Thyroid gland (tissue), 4 donors: ENCODE results near the gene HEPACAM2. TPM values are rescaled to one million over a fixed set of nuclear protein-coding genes. Genes with fewer than 3 reads are reported as not detected.

Experiments used
- DNase-seq, 2 donors: peaks; one replicate each; pipeline ENCODE4 v3.0.0-alpha.2; 2019
- H3K27ac ChIP-seq, 3 donors: fragments of 200-600 bp; sonication (generic); 1 replicate in 2 of 3; 2 replicates in 1 of 3; pipeline ENCODE4 v1.5.1; 2016 to 2019; ENCODE audit warnings: mild to moderate bottlenecking in 1 of 3, moderate library complexity in 1 of 3
- H3K27me3 ChIP-seq: fragments of 200-600 bp; sonication (generic); one replicate; pipeline ENCODE4 v1.5.1; 2019
- H3K36me3 ChIP-seq, 2 donors: fragments of 200-600 bp; sonication (generic); one replicate each; pipeline ENCODE4 v1.5.1; 2016 to 2019
- H3K4me1 ChIP-seq, 2 donors: fragments of 200-600 bp; sonication (generic); one replicate each; pipeline ENCODE4 v1.5.1; 2017 to 2019
- H3K4me3 ChIP-seq, 3 donors: fragments of 200-600 bp; sonication (generic); replicated peaks in 1 of 3; 1 replicate in 2 of 3; 2 replicates in 1 of 3; pipeline ENCODE4 v1.5.1; 2016; ENCODE audit warnings: mild to moderate bottlenecking in 1 of 3
- H3K9me3 ChIP-seq: fragments of 200-600 bp; sonication (generic); one replicate; pipeline ENCODE4 v1.5.1; 2017
- POLR2A ChIP-seq, 2 donors: fragments of 450-650 bp; IDR thresholded peaks; one replicate each; pipeline ENCODE4 v1.6.1; 2017; ENCODE audit warnings: antibody characterized with exemption in 2 of 2, mild to moderate bottlenecking in 2 of 2, moderate library complexity in 1 of 2
- WGBS, 2 donors: methylation state at CpG; one replicate each; pipeline ENCODE4 v1.1.5; 2017; 5-methylcytosine and 5-hydroxymethylcytosine counted together
- intact Hi-C: fragments of 100-400 bp; cut with DNase I; formaldehyde crosslinking; loops from one replicate; pipeline ENCODE4 v1.15.1; 2023
- total RNA-seq, 4 donors: library from RNA; depleted of rRNA; stranded (reverse); fragments of >200 nt; gene quantifications; one replicate each; pipeline ENCODE4 v1.2.3, GENCODE V29; 2016
- TF ChIP-seq, protein P1 (sequence below), 6 experiments: fragments of 200-600 bp in 3 of 6; fragments of 450-650 bp in 3 of 6; sonication (generic) in 3 of 6; IDR thresholded peaks; one replicate each; pipeline ENCODE4 v1.5.1; 2016 to 2019; ENCODE audit warnings: antibody characterized with exemption in 6 of 6, mild to moderate bottlenecking in 2 of 6, inconsistent platforms in 1 of 6, moderate library complexity in 1 of 6

HEPACAM2 gene
- total RNA-seq, 4 donors from 2014 or later: 0.13 to 0.22 TPM; not detected in 2

DNA sequence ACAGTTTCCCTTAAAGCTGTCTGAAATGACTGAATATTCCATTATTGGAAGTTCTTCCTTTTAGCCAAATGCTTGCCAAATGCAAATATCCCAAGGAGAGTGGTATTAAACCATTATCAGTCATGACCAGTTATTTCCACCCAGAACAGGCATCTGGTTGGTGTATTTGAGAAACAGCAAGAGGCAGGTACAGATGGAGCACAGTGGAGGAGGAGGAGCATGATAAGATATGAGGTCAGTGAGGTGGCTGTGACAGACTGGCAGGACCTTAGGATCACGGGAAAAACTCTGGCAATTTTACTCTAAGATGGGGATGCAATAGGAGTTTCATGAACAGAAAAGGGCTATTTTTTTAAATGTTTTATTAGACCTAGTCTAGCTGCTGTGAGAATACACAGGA, 6.4 kb downstream of the HEPACAM2 start:
- 62 to 72% methylated on average over 1 of the region's 1 CpG for WGBS, 2 donors
- Histone ChIP-seq H3K27me3 (no peaks in the 10 kb centered on the region), H3K27ac (no peak overlapping the region), H3K9me3 (no peaks in the 10 kb centered on the region), H3K4me1 (no peaks in the 10 kb centered on the region), H3K36me3 (no peaks in the 10 kb centered on the region), H3K4me3 (no peak overlapping the region)
- no peak for DNase-seq
- no peak for TF ChIP-seq POLR2A (IDR thresholded peaks at IDR 0.05)
- TF ChIP-seq, protein P1, sequence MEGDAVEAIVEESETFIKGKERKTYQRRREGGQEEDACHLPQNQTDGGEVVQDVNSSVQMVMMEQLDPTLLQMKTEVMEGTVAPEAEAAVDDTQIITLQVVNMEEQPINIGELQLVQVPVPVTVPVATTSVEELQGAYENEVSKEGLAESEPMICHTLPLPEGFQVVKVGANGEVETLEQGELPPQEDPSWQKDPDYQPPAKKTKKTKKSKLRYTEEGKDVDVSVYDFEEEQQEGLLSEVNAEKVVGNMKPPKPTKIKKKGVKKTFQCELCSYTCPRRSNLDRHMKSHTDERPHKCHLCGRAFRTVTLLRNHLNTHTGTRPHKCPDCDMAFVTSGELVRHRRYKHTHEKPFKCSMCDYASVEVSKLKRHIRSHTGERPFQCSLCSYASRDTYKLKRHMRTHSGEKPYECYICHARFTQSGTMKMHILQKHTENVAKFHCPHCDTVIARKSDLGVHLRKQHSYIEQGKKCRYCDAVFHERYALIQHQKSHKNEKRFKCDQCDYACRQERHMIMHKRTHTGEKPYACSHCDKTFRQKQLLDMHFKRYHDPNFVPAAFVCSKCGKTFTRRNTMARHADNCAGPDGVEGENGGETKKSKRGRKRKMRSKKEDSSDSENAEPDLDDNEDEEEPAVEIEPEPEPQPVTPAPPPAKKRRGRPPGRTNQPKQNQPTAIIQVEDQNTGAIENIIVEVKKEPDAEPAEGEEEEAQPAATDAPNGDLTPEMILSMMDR (IDR thresholded peaks at IDR 0.05): no peak
- intact Hi-C loops: no loop called here

DNA sequence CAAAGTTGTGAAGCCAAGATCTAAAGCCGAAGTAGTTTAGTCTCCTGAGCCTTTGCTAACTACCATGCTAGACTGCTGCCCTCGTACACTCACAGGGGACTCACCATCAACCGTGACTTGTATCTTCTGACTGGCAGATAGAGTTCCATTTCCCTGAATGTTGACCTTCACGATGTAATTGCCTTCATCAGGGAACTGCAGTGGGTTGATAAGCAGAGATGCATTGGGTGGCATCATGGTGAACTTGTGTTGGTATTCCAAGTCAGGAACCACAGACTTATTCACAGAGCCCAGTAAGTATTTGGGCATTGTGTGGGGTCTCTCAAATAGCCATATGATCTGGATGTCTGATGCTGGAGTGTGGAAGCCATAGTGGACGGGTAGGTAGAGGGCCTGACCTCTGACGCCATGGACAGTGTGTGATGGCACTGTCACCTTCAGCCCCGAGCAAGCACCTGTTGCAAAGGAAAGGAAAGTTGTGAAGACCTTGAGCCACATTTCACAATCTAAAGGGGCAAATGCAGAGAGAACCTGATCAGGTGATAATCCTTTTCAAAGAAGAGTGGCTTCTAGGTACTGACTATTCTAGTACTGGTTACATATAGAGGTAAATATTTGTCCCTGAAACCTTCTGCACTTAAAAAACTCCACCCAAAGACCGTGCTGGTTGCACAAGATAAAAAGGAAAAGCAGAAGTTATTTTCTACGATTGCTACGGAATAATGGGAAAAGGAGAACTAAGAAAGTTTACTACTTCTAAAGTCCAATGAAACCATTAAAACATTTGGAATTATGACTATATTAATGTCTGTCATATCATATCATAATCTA, 7.1 kb downstream of the HEPACAM2 start:
- TF ChIP-seq, protein P1 (IDR thresholded peaks at IDR 0.05): no peak
- no peak for TF ChIP-seq POLR2A (IDR thresholded peaks at IDR 0.05)
- no peaks in the 10 kb centered on the region for H3K27me3 ChIP-seq
- H3K36me3 ChIP-seq: no peaks in the 10 kb centered on the region
- H3K4me1 ChIP-seq: no peaks in the 10 kb centered on the region
- H3K9me3 ChIP-seq: no peaks in the 10 kb centered on the region
- no peak overlapping the region for H3K4me3 ChIP-seq
- no peak overlapping the region for H3K27ac ChIP-seq
- DNase-seq: no peak
- 79 to 83% methylated on average over 10 of the region's 10 CpGs for WGBS, 2 donors
- intact Hi-C loops: no loop called here

DNA sequence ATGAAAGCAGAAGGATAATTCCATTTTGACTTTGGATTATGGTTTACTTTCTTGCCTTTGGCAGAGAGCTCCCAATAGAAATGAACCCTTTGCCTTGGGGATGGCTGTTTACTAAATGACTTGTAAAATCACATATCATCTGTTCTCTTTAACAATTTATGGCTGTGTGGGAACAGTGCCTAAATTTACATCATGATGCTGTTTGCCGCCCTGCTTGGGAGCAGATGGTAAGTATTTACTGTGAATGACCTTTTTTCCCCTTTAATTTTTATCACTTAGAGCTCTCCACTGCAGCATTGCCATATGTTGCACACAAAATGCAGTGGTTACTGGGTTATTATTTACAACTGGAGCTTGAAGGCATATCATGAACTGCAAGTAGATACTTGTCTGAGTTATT, 13.4 kb downstream of the HEPACAM2 start:
- H3K27me3 ChIP-seq: no peaks in the 10 kb centered on the region
- no peak for DNase-seq
- no peak overlapping the region for H3K27ac ChIP-seq
- TF ChIP-seq, protein P1 (IDR thresholded peaks at IDR 0.05): no peak
- no peak for TF ChIP-seq POLR2A (IDR thresholded peaks at IDR 0.05)
- H3K4me3 ChIP-seq: no peak overlapping the region
- no peaks in the 10 kb centered on the region for H3K36me3 ChIP-seq
- 62 to 67% methylated on average over 1 of the region's 1 CpG for WGBS, 2 donors
- intact Hi-C loops: no loop called here
- H3K4me1 ChIP-seq: no peaks in the 10 kb centered on the region
- H3K9me3 ChIP-seq: no peaks in the 10 kb centered on the region

DNA sequence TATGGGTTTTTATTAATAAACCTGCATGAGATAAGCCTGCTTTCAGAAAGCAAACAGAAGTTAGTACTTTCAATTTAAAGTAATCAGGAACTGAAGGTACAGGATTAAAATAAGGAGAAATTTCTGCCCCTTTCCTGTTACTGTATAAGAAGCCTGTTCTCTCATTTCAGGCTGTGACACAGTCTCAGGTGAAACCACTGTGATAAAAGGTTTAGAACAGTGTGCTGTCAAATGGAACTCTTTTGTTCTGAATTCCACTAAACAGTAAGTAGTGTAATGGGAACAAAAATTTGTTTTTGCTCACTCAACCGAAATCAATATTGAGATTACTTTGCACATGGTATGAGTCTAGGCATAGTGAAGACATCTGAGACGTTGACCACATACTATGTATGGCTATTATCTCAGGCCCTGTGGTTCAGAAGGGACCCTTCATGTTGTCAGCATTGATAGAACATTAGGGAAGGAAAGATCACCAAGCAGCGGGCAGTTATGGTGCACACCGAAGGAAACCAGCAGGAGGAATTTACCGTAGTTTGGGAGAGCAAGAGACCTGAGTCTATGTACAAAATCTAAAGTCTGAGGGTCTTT, 14.9 kb downstream of the HEPACAM2 start:
- H3K36me3 ChIP-seq: no peaks in the 10 kb centered on the region
- DNase-seq: no peak
- intact Hi-C loops: no loop called here
- H3K4me3 ChIP-seq: no peak overlapping the region
- no peaks in the 10 kb centered on the region for H3K4me1 ChIP-seq
- TF ChIP-seq, protein P1 (IDR thresholded peaks at IDR 0.05): no peak
- TF ChIP-seq POLR2A (IDR thresholded peaks at IDR 0.05): no peak
- H3K9me3 ChIP-seq: no peaks in the 10 kb centered on the region
- no peak overlapping the region for H3K27ac ChIP-seq
- 83 to 84% methylated on average over 5 of the region's 5 CpGs for WGBS, 2 donors
- H3K27me3 ChIP-seq: no peaks in the 10 kb centered on the region

DNA sequence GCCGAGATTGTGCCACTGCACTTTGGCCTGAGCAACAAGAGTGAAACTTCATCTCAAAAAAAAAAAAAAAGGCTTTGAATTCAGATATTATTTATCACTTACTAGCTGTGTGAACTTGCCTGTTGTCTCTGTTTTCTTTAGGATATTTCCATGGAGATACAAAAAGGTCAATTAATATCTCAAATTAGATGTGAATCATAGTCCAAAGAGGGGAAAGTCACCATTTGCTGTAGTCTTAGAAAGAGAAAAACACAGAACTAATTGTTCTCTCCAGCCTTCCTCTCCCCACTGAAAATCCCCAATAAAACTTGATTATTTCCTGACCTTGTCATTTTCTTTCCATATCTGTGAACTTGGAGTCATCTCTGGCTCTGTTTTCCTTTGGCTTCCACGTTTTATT, 21.2 kb downstream of the HEPACAM2 start:
- no peak overlapping the region for H3K27ac ChIP-seq
- no peaks in the 10 kb centered on the region for H3K36me3 ChIP-seq
- no peaks in the 10 kb centered on the region for H3K9me3 ChIP-seq
- TF ChIP-seq, protein P1 (IDR thresholded peaks at IDR 0.05): no peak
- TF ChIP-seq POLR2A (IDR thresholded peaks at IDR 0.05): no peak
- no peaks in the 10 kb centered on the region for H3K27me3 ChIP-seq
- intact Hi-C loops: no loop called here
- no peak for DNase-seq
- WGBS, 2 donors: 57 to 62% methylated on average over 2 of the region's 2 CpGs
- H3K4me1 ChIP-seq: no peaks in the 10 kb centered on the region
- no peak overlapping the region for H3K4me3 ChIP-seq
